A549 (cell line): Measurements from ENCODE around the gene PRKG1.

Experiments used
- JUNB ChIP-seq: fragments of >200 bp; sonication (Bioruptor Twin); formaldehyde crosslinking; IDR thresholded peaks from 2 replicates; pipeline ENCODE4 v1.6.1; 2016
- POLR2A ChIP-seq: IDR thresholded peaks from 2 replicates; pipeline ENCODE4 v1.6.1; 2012; ENCODE audit warnings: mild to moderate bottlenecking, low read length
- TF ChIP-seq, protein P1 (sequence below): fragments of 200-600 bp; sonication (generic); IDR thresholded peaks from 2 replicates; pipeline ENCODE4 v1.6.1; 2016; ENCODE audit warnings: antibody characterized with exemption, mild to moderate bottlenecking, moderate library complexity

DNA sequence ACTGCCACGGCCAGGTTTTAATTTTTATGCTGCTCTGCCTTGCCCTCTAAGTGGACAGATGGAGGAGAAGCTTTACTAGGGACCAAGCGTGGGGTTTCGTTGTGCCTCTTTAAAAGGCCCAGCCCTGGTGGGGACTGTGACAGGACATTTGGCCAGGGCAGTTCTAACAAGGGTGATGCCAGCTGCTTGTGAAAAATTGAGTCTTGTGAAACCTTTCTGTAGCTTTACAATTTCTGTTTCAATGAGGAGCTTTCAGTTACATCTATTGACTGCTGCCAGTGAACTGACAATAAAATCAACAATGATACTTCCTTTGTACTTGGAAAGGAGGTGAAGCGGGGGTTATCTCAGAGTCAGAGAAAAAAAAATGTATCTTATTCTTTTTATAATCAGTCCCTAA lies 858.2 kb downstream of the PRKG1 start:
- TF ChIP-seq, protein P1, sequence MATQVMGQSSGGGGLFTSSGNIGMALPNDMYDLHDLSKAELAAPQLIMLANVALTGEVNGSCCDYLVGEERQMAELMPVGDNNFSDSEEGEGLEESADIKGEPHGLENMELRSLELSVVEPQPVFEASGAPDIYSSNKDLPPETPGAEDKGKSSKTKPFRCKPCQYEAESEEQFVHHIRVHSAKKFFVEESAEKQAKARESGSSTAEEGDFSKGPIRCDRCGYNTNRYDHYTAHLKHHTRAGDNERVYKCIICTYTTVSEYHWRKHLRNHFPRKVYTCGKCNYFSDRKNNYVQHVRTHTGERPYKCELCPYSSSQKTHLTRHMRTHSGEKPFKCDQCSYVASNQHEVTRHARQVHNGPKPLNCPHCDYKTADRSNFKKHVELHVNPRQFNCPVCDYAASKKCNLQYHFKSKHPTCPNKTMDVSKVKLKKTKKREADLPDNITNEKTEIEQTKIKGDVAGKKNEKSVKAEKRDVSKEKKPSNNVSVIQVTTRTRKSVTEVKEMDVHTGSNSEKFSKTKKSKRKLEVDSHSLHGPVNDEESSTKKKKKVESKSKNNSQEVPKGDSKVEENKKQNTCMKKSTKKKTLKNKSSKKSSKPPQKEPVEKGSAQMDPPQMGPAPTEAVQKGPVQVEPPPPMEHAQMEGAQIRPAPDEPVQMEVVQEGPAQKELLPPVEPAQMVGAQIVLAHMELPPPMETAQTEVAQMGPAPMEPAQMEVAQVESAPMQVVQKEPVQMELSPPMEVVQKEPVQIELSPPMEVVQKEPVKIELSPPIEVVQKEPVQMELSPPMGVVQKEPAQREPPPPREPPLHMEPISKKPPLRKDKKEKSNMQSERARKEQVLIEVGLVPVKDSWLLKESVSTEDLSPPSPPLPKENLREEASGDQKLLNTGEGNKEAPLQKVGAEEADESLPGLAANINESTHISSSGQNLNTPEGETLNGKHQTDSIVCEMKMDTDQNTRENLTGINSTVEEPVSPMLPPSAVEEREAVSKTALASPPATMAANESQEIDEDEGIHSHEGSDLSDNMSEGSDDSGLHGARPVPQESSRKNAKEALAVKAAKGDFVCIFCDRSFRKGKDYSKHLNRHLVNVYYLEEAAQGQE, result no peak
- no peak for TF ChIP-seq JUNB
- no peak for TF ChIP-seq POLR2A
